ENCODE results near the gene SNX3.

SNX3 gene

GRCh38 chr6:108236791-108237190, 24.0 kb downstream of the SNX3 start:
- H3K27me3 Mint-ChIP-seq (ENCODE audit: low read depth, poor library complexity): peaks cover 3% of the 10 kb centered on the region
- no peak overlapping the region for H3K27ac Mint-ChIP-seq
- TF ChIP-seq CTCF (IDR thresholded peaks at IDR 0.05): no peak
- H3K36me3 Mint-ChIP-seq (ENCODE audit: low read depth): peaks cover 76% of the 10 kb centered on the region
- no peaks in the 10 kb centered on the region for H3K4me1 Mint-ChIP-seq
- H3K9me3 Mint-ChIP-seq: peaks cover 8% of the 10 kb centered on the region
- no peak overlapping the region for H3K4me3 Mint-ChIP-seq
- no peak for DNase-seq

- Mint-ChIP-seq H3K36me3 (ENCODE audit: low read depth) (peaks cover 60% of the 10 kb centered on the region), H3K4me1 (no peaks in the 10 kb centered on the region), H3K4me3 (no peak overlapping the region), H3K9me3 (no peaks in the 10 kb centered on the region), H3K27ac (no peak overlapping the region), H3K27me3 (ENCODE audit: low read depth, poor library complexity) (peaks cover 3% of the 10 kb centered on the region)
- no peak for DNase-seq
- no peak for TF ChIP-seq CTCF (IDR thresholded peaks at IDR 0.05)
These were observed 25.7 kb downstream of the SNX3 start for GRCh38 chr6:108235127-108235526.

GRCh38 chr6:108228416-108228815, 32.4 kb downstream of the SNX3 start:
- Mint-ChIP-seq H3K4me1 (no peaks in the 10 kb centered on the region), H3K4me3 (no peak overlapping the region), H3K36me3 (ENCODE audit: low read depth) (peaks cover 6% of the 10 kb centered on the region), H3K27ac (peak overlapping the region; percentile 53), H3K27me3 (ENCODE audit: low read depth, poor library complexity) (no peaks in the 10 kb centered on the region), H3K9me3 (no peaks in the 10 kb centered on the region)
- no peak for TF ChIP-seq CTCF (IDR thresholded peaks at IDR 0.05)
- no peak for DNase-seq

GRCh38 chr6:108227290-108227689, 33.5 kb downstream of the SNX3 start:
- DNase-seq: no peak
- Mint-ChIP-seq H3K9me3 (no peaks in the 10 kb centered on the region), H3K4me3 (no peak overlapping the region), H3K36me3 (ENCODE audit: low read depth) (peaks cover 14% of the 10 kb centered on the region), H3K27me3 (ENCODE audit: low read depth, poor library complexity) (no peaks in the 10 kb centered on the region), H3K4me1 (no peaks in the 10 kb centered on the region), H3K27ac (no peak overlapping the region)
- no peak for TF ChIP-seq CTCF (IDR thresholded peaks at IDR 0.05)

GRCh38 chr6:108222504-108222903, 38.3 kb downstream of the SNX3 start:
- Mint-ChIP-seq H3K4me3 (no peak overlapping the region), H3K27ac (peak overlapping the region; percentile 8), H3K9me3 (peaks cover 9% of the 10 kb centered on the region), H3K4me1 (no peaks in the 10 kb centered on the region), H3K27me3 (ENCODE audit: low read depth, poor library complexity) (peaks cover 2% of the 10 kb centered on the region), H3K36me3 (ENCODE audit: low read depth) (peaks cover 53% of the 10 kb centered on the region)
- TF ChIP-seq CTCF (IDR thresholded peaks at IDR 0.05): no peak
- DNase-seq: no peak

- no peak for TF ChIP-seq CTCF (IDR thresholded peaks at IDR 0.05)
- peaks cover 9% of the 10 kb centered on the region for H3K9me3 Mint-ChIP-seq
- H3K36me3 Mint-ChIP-seq (ENCODE audit: low read depth): peaks cover 53% of the 10 kb centered on the region
- no peak overlapping the region for H3K4me3 Mint-ChIP-seq
- no peak for DNase-seq
- no peak overlapping the region for H3K27ac Mint-ChIP-seq
- H3K4me1 Mint-ChIP-seq: no peaks in the 10 kb centered on the region
- peaks cover 2% of the 10 kb centered on the region for H3K27me3 Mint-ChIP-seq (ENCODE audit: low read depth, poor library complexity)
These were observed 38.8 kb downstream of the SNX3 start for GRCh38 chr6:108222064-108222463.

Data from nephron progenitor cell (in vitro differentiated cells).